ENCODE data around the gene DDC.

DNA sequence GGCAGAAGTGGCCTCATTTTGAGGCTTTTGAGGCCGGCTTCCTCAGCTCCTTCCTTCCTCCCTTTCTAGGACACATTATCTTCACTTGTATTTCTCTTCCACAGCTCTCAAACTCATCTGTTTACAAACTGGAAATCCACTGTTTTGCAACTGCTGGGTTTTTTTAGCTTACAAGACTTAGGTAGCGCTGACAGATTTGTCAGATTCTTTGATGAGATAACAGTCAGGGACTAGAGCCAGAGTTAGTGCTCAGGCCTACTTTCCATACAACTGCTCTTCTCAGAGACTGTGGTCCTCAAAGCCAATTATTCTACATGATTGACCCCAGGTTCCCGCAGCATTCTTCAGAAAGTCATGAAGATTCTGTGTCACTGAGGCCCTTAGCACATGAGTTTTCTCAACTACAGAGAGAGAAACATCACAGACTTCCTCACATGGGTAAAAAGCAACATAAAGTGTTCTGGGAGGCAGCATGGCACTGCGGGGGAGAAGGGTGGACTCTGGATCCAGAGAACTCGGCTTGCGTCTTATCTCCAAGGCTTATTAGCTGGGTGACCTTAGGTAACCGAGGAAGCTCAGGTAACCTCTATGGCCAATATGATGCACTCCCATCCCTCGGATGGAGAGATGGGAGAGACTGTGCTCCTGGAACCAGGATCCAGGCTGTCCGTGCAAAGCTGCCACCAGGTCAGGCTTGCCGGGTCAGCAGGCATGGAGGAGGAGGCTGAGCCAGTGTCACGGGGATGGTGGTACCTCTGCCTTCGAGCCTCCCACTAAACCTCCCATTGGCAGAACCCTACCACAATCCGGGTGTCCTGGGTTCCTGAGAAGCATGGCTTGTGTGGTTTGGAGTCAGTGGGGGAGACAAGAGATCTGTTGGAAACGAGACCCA lies 10.5 kb downstream of the DDC start:
- TF ChIP-seq, protein P1, sequence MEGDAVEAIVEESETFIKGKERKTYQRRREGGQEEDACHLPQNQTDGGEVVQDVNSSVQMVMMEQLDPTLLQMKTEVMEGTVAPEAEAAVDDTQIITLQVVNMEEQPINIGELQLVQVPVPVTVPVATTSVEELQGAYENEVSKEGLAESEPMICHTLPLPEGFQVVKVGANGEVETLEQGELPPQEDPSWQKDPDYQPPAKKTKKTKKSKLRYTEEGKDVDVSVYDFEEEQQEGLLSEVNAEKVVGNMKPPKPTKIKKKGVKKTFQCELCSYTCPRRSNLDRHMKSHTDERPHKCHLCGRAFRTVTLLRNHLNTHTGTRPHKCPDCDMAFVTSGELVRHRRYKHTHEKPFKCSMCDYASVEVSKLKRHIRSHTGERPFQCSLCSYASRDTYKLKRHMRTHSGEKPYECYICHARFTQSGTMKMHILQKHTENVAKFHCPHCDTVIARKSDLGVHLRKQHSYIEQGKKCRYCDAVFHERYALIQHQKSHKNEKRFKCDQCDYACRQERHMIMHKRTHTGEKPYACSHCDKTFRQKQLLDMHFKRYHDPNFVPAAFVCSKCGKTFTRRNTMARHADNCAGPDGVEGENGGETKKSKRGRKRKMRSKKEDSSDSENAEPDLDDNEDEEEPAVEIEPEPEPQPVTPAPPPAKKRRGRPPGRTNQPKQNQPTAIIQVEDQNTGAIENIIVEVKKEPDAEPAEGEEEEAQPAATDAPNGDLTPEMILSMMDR (IDR thresholded peaks at IDR 0.05 in 2 of 3, conservative IDR thresholded peaks at IDR 0.05 in 1 of 3; ENCODE audit: borderline replicate concordance in 1 of 3, insufficient read depth in 1 of 3, low read depth in 2 of 3, low read length in 2 of 3), result no peak
- no peak for TF ChIP-seq SP1 (IDR thresholded peaks at IDR 0.05; ENCODE audit: low read depth)

Measured in HCT116 (cell line).